NCI-H2196 treated with DMSO at 0.1 percent for 48 hours (cell line): ENCODE measurements around the gene TMEM131L.

Experiments used
- DNase-seq: peaks from one replicate; lab custom pipeline; 2025; ENCODE audit not compliant: unreplicated experiment; lab: John Stamatoyannopoulos, UW

TMEM131L gene

GRCh38 chr4:153474251-153474650 is 8.1 kb downstream of the TMEM131L start:
- no peak for DNase-seq

DNA sequence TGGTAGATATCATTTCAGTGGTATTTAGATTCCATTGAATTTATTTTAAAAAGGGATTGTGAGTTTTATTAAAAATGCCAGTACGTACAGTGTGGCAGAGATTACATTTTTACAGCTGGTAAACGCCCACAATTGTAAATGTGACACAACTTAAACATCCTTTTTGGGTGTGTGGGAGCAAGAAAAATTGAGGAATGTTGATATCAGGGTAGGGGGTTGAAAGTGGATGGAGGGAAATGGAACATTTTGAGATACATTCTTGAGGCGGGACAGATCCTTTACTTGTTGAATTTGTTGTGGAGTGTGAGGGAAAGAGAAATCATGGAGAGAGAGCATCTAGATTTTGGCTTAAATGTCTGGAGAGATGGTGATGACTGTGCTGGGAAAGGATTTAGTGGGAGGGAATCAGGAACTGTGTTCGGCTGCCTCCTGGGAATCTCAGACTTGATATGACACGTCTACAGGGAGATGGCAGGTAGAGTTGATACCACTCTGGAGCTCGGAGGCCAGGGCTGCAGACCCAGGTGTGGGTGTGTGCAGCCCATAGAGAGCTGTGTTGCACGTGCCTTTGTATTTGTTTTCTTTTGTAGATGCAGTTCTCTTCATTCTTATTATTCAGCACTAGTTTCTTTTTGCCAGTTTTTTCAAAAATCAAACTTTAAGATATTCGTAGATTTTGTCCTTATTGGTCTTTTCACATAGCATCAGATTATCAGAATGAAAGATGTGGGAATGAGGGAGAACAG is 10.8 kb downstream of the TMEM131L start:
- DNase-seq, result no peak

DNA sequence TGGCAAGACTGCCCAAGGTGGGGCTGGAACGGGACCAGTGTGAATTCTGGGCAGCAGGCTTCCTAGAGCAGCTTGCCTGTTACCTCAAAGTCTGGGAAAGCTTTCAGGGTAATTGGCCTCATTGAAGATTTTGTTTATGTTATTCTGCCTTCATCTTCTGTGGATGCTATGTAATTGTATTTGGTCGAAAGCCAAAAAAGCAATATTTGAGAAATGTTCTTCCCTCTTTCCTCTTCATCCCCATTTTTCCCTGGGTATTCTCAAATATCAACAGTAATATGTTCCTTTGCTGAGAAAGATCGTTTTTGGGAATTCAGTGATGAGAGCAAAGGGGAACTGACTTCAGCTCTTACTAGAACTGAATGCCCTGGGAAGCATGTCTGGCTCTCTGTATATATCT is 12.9 kb downstream of the TMEM131L start:
- DNase-seq, result no peak

DNA sequence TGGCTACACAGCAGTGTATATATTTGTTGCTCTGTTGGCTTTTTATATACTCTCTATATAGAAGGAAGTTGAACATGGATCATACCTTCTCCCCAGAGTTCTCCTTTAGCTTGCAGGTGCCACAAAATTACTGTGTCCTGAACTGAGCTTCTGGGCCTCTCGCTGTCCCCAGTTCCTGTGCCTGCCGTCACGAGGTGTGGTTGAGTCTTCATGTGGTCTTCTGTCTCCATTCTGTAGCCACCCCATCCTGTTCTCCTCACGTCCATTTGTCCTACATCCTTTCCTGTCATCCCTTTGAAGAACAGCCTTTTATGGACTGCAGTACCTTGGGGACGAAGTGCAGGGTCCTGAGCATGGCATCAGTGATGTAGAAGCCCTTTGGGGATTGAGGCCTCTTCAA is 14.5 kb downstream of the TMEM131L start:
- no peak for DNase-seq

GRCh38 chr4:153481478-153481877 is 15.3 kb downstream of the TMEM131L start:
- no peak for DNase-seq

- DNase-seq, result no peak
Observed at GRCh38 chr4:153483432-153484418, 17.6 kb downstream of the TMEM131L start.

GRCh38 chr4:153485359-153485758 is 19.2 kb downstream of the TMEM131L start:
- no peak for DNase-seq

DNA sequence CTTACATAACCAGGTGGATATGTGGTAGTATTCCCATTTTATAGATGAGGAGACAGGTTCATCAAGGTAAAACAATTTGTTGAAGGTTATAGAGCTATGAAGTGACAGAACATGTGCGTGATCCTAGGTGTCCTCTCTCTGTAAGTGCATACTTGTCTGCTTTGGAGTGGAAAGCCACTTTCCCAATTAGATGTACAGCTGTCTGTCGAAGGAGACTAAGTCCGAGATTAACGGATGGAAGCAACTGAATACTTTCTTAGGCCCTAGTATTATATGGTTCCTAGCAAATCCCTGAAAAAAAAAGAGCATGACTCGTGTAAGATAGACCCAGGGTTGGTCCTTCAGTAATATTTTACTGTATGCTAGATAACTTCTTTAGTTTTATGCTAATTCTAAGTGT is 19.7 kb downstream of the TMEM131L start:
- DNase-seq, result no peak

- peak; percentile 13 for DNase-seq
Observed at GRCh38 chr4:153486281-153487151, 20.4 kb downstream of the TMEM131L start.

DNA sequence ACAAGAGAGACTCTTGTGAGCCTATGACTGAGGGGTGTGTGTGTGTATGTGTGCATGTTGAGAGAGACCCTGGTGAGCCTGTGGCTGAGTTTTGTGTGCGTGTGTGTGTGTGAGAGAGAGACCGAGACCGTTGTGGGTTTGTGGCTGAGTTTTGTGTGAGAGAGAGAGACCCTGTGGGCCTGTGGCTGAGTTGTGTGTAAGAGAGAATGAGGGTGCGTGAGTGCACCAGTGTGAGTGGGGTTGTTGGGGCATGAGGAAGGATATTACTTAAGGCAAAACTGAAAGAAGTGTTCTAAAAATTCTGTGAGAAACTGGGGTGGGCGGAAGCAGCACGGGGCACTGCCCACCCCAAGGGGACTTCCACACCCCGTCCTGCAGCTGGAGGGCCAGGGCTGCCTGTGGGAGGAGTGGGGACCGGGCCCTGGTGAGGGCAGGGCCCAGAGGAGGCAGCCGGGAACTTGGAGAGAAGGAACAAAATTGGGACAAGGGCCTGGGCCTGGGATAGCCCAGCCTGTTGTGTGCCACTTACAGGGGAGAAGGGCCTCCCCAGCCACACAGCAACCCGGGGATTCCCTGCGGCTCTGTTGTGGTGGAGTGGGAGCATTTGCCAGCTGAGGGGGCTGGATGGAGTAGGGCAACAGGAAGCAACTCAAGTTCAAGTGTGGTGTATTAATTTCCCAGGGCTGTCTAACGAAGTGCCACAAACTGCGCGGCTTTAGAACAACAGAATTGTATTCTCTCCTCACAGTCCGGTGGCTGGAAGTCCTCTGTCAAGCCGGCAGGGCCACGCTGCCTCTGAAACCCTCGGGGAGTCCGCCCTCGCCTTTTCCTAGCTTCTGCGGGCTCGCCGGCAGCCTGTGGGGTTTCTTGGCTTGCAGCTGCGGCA is 22.1 kb downstream of the TMEM131L start:
- no peak for DNase-seq

DNA sequence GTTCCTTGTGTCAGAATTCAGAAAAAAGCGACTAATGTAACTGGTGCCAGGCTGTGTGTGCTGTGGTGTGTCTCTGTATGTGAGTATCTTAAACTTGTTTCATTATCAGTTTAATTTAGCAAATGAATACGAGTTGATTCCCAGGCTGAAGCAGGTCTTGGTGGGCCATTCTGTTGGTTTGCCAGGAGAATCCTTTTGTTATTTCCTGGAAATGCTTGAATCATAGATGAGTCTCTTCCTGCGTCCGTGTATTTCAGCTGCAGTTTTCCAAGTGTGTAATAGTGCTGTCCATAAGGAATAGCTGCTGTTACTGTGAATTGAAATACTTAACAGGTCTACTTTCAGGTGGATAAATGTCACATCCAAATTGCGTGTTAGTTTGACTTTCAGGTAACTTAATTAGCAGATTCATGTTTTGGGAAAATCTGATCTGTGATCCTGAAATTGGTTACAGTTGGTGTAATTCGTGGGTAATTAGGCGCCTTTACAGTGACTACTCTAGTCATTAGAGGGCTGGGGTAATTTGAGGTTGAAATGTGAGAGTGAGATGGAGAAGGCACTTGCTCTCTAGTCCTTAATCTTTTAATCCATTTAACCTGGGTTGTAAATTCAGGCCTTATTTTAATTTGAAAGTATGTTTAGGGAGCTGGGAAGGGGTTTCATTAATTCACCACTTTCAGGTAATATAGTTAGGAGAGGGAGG is 23.8 kb downstream of the TMEM131L start:
- no peak for DNase-seq

DNA sequence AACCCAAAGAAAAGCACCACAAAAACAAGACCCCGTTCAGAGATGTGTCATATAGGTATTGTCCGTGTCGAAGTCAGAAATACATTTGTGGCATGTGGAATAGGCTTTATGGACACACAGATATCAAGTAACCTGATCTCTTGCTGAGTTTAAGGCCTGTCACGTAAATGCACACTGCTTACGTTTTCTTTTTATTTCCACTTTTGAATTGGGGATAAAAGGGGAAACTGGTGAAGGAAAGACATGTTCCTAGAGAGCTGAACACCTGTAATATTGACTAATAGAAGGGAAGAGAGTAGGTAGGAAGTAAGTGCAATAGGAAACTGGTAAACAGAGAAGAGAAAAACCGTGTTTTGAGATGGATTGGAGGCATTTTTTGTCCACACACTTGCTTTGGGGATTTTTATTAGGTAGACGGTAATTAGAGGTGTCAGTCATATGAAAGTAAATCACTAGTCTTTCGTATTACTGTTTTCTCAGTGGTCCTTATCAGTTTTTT is 24.9 kb downstream of the TMEM131L start:
- DNase-seq, result no peak

GRCh38 chr4:153494562-153494961 is 28.4 kb downstream of the TMEM131L start:
- DNase-seq, result no peak

DNA sequence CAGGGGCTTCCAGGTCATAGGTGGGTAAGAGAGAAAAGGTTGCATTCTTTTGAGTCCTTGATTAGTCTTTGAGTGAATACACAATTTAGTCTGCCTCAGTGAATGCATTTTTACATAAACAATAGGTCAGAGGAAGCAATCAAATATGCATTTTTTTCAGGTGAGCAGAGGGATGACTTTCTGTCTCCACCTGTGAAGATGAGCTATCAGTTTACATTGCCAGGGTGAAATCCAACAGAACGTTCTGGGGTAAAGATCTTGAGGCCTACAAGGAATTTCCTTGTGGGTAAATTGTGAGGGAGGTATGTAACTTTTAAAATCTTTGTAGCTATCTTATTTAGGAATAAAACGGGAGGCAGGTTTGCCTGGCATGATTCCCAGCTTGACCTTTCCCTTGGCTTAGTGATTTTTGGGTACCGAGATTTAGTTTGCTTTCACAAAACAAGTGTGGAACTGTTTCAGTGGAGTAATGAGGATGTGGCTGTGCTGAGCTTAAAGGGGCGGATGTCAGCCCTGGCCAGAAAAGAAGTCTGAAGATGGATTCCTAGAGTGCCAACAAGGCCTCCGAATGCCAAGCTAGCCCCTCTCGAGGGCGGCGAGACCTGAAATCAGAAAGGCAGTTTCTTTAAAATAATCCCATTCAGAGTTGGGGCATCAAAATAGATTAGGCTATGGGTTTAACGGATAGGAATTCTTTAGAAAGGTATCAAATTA is 29.5 kb downstream of the TMEM131L start:
- no peak for DNase-seq

GRCh38 chr4:153497091-153497531 is 31.0 kb downstream of the TMEM131L start:
- DNase-seq, result no peak

- DNase-seq, result no peak
Observed at GRCh38 chr4:153497988-153498967, 32.1 kb downstream of the TMEM131L start.

GRCh38 chr4:153499005-153499404 is 32.8 kb downstream of the TMEM131L start:
- DNase-seq, result no peak
